Epidermal melanocyte (primary cell): ENCODE measurements around the gene TUBB.
"Not testable (repeated sequence)": the region's sequence is repeated elsewhere in the genome, so short reads cannot be mapped to it uniquely, and the experiment has no call there.

Experiments
- DNase-seq: peaks from one replicate; pipeline ENCODE4 v3.0.0; 2011; ENCODE audit warnings: low spot score; ENCODE audit not compliant: insufficient read length

TUBB gene

GRCh38 chr6:30717845-30718720, 2.1 kb upstream of the TUBB start:
- not testable (repeated sequence) for DNase-seq

DNA sequence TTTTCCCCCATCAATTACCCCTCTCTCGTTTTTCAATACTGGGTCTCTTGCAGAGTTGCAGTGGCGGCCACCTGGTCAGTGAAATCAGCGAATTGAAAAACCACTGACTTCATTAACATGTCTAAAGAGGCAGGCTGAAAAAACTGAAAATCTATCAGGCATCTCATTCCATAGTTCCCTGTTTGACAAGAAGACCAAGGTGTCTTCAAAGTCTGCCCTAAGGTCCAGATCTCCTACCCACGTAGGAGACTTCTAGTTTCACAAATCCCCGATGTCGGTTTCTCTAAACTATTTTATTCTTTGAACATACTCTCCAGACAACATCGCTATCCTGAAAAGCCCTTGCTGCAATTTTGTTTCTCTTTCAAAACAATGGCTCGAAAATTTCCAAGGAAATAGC, 796 bp upstream of the TUBB start:
- no peak for DNase-seq

GRCh38 chr6:30720738-30721197, 616 bp downstream of the TUBB start:
- DNase-seq: no peak

GRCh38 chr6:30721198-30722024, 1.3 kb downstream of the TUBB start:
- peak; percentile 69 for DNase-seq

DNA sequence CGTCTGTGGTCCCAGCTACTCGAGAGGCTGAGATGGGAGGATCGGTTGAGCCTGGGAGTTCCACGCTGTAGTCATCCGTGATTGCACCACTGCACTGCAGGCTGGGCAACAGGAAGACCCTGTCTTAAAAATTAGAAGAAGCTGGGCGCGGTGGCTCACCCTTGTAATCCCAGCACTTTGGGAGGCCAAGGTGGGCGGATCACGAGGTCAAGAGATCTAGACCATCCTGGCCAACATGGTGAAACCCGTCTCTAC, 1.8 kb downstream of the TUBB start:
- not testable (repeated sequence) for DNase-seq

DNA sequence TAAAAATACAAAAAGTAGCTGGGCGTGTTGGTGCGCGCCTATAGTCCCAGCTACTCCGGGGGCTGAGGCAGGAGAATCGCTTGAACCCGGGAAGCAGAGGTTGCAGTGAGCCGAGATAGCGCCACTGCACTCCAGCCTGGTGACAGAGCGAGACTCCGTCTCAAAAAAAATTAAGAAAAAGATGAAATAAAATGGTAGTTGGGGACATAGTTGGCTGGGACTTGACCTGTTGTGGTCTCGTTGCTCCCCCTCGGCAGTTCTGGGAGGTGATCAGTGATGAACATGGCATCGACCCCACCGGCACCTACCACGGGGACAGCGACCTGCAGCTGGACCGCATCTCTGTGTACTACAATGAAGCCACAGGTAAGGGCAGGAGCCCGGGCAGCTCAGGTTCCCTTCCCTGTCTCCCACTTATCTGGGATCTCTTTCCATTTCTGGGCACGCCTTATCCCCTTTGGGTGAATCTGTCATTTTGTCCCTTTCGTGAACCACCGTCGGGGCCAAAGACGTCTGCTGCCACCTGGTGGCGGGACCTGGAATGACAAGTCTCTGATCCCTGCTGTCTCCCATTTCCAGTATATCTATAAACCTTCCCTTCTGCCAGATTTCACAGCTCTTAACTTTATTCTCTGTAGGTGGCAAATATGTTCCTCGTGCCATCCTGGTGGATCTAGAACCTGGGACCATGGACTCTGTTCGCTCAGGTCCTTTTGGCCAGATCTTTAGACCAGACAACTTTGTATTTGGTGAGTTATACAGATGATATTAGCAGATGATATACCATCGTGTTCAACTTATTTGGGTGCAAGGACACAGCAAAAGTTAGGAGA, 2.3 kb downstream of the TUBB start:
- DNase-seq: peak; percentile 60

GRCh38 chr6:30723159-30723842, 3.1 kb downstream of the TUBB start:
- not testable (repeated sequence) for DNase-seq

- not testable (repeated sequence) for DNase-seq
These were observed 3.9 kb downstream of the TUBB start for GRCh38 chr6:30723843-30724741.

DNA sequence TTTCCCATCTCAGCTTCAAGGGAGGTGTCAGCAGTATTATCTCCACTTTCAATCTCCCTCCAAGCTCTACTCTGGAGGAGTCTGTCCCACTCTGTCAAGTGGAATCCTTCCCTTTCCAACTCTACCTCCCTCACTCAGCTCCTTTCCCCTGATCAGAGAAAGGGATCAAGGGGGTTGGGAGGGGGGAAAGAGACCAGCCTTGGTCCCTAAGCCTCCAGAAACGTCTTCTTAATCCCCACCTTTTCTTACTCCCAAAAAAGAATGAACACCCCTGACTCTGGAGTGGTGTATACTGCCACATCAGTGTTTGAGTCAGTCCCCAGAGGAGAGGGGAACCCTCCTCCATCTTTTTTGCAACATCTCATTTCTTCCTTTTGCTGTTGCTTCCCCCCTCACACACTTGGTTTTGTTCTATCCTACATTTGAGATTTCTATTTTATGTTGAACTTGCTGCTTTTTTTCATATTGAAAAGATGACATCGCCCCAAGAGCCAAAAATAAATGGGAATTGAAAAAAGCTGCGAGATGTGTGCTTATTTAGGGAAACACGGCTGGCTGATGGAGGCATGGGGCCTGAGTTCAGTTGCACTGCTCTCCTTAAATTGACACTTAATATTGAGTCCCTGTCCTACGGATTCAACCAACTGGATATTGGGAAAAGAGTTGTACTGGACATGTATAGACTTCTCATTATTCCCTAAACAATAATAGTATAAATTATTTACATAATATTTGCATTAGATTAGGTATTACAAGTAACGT, 4.9 kb downstream of the TUBB start:
- DNase-seq: no peak

DNA sequence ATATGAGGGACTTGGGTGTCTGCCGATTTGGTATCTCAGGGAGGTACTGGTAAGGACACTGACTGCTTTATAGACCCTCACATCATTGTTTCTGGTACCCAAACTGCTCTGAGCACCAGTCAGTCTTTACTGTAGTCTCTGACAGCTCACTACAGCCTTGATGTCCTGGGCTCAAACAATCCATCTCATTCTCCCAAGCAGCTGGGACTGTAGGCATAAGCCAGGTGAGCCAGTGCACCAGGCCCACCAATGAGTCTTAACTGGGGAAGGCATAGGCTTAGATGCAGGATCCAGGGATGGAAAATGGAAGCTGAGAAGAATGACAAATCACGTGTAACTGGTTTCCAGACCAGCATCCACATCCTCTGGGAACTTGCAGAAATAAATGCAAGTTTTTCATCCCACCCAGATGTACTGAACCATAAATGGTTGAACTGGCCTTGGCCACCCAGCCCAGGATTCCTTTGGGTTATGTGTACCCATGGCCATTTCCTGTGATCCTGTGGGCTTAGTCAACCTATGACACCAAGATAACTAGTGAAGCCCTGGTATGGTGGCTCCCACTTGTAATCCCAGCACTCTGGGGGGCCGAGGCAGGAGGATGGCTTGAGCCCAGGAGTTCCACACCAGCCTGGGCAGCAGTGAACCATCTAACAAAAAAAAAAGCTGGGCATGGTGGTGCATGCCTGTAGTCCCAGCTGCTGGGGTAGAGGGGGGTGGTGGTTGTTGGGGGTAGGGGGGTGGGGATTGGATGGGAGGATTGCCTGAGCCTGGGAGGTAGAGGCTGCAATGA, 5.8 kb downstream of the TUBB start:
- DNase-seq: no peak

- no peak for DNase-seq
These were observed 6.6 kb downstream of the TUBB start for GRCh38 chr6:30726506-30727413.

DNA sequence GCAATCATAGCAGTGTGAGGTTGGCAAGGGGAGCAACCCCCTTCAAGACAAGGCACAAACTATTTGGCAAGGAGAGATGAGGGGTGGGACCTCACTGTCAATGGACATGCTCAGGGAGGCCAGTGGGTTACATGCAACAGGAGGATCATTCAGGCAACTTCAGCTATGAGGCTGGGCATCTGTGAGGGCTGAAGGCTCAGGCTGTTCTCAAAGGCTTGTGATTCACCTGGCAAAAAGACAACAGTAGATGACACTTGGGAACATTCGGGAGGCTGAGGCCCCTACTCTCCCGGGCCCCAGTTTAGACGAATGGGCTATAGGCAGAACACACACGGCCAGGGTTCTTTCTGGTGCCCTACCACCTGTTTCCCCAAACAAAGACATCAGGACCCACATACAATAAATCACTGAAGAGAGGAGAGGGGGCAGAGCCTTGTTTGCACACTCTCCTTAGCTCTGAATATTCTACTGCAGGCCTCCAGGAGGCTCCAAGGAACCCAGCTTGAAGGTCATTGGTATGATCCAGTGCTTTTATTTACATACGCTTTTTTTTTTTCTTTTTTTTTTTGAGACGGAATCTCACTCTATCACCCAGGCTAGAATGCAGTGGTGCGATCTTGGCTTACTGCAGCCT, 7.9 kb downstream of the TUBB start:
- DNase-seq: no peak

DNA sequence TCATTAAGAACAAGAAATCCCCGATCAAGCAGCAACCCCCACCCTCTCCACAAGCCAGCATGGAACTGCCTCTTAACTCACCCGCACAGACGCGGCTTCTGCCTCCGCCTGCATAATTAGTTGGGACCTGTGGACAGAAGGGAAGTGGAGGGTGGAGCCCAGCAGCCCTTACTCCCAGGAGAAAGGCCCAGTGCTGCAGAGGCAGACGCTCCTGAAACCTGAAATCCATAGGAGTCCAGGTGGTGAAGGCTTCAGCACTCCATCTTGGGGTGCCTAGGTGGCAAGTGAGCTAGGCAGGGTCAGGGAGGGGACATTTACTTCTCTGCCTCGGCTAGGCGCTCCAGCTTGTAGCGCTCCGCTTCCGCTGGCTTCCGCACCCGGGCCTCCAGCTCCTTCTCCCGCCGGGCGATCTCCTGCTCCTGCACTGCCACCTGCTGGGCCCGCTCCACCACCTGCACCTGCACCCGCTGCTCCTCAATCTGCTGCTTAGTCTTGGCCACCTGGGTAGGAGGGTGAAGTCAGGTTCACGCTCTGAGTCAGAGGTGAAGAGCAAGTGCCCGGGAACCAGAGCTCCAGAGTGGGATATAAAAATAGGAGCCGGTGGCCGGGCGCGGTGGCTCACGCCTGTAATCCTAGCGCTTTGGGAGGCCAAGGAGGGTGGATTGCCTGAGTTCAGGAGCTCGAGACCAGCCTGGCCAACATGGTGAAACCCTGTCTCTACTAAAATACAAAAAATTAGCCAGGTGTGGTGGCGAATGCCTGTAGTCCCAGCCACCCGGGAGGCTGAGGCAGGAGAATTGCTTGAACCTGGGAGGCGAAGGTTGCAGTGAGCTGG, 10.7 kb downstream of the TUBB start:
- DNase-seq: no peak

DNA sequence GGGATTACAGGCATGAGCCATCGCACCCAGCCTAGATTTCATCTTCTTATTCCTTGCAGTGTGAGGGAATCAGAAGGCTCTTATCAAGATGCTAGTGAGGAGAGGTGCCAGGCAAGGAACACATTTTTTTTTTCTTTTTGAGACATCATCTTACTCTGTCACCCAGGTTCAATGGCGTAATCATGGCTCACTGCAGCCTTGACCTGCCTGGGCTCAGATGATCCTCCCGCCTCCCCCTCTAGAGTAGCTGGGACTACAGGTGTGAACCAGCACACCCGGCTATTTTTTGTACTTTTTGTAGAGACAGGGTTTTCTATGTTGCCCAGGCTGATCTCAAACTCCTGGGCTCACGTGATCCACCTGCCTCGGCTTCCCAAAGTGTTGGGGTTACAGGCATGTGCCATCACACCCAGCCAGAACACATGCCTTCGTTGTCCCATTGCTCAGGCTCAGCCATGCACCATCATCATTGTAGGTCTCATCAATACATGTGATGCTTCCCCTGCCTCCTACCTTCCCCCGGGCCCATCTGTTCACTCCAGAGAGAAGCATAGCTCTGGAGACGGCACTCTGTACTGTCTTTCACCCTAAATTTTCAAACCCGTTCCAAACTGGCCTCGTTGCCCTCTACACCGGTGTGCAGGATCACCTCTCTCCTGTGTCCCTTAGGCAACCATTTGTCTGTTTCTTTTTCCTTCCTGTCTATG, 12.2 kb downstream of the TUBB start:
- DNase-seq: no peak

GRCh38 chr6:30735668-30736314, 15.6 kb downstream of the TUBB start:
- DNase-seq: no peak
